Measurements from ENCODE around the gene NT5DC3.

Gene NT5DC3

DNA sequence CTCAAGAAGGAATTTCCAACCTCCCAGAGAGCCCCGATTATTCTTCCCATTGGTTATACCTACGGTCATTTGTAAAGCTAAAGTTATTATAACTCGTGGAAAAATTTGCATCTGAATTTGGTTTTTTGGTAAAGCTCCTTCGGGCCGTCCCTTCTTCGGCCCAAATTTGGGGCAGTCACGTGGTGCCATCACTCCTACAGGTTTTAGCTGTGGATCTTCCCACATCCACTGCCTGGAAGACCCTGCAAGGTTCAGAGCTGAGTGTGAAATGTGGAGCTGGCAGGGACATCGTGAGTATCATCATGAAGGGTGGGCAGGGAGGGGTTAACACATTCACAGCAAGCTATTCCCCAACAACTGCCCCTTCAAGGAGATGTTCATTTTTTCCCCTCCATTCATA is 105.7 kb downstream of the NT5DC3 start:
- H3K27ac ChIP-seq (ENCODE audit: low read depth, low read length) = no peak overlapping the region
- H3K27me3 ChIP-seq (ENCODE audit: control insufficient read depth in 1 of 2, insufficient read depth in 2 of 2, low read length in 2 of 2) = no peaks in the 10 kb centered on the region
- H3K36me3 ChIP-seq (ENCODE audit: control insufficient read depth in 1 of 2, insufficient read depth in 2 of 2, low read length in 2 of 2) = no peaks in the 10 kb centered on the region
- H3K4me1 ChIP-seq (ENCODE audit: control insufficient read depth in 1 of 2, insufficient read depth in 2 of 2, low read length in 2 of 2) = no peaks in the 10 kb centered on the region
- H3K9ac ChIP-seq (ENCODE audit: low read depth in 1 of 2, low read length in 2 of 2) = no peak overlapping the region
- H3K4me3 ChIP-seq (ENCODE audit: low read depth in 1 of 2, low read length in 2 of 2) = no peak overlapping the region
- peaks cover 5 to 7% of the 10 kb centered on the region in 2 donors for H3K9me3 ChIP-seq (ENCODE audit: control insufficient read depth in 1 of 2, low read length in 2 of 2)

- H3K9me3 ChIP-seq (ENCODE audit: control insufficient read depth in 1 of 2, low read length in 2 of 2) = peaks cover 5 to 7% of the 10 kb centered on the region in 2 donors
- no peak overlapping the region for H3K4me3 ChIP-seq (ENCODE audit: low read depth in 1 of 2, low read length in 2 of 2)
- no peak overlapping the region for H3K9ac ChIP-seq (ENCODE audit: low read depth in 1 of 2, low read length in 2 of 2)
- H3K4me1 ChIP-seq (ENCODE audit: control insufficient read depth in 1 of 2, insufficient read depth in 2 of 2, low read length in 2 of 2) = no peaks in the 10 kb centered on the region
- no peaks in the 10 kb centered on the region for H3K27me3 ChIP-seq (ENCODE audit: control insufficient read depth in 1 of 2, insufficient read depth in 2 of 2, low read length in 2 of 2)
- no peak overlapping the region for H3K27ac ChIP-seq (ENCODE audit: low read depth, low read length)
- H3K36me3 ChIP-seq (ENCODE audit: control insufficient read depth in 1 of 2, insufficient read depth in 2 of 2, low read length in 2 of 2) = no peaks in the 10 kb centered on the region
Observed at GRCh38 chr12:103734863-103735262, 106.2 kb downstream of the NT5DC3 start.

- Histone ChIP-seq H3K36me3 (ENCODE audit: control insufficient read depth in 1 of 2, insufficient read depth in 2 of 2, low read length in 2 of 2) (no peaks in the 10 kb centered on the region), H3K27me3 (ENCODE audit: control insufficient read depth in 1 of 2, insufficient read depth in 2 of 2, low read length in 2 of 2) (no peaks in the 10 kb centered on the region), H3K9me3 (ENCODE audit: control insufficient read depth in 1 of 2, low read length in 2 of 2) (peaks cover 5 to 7% of the 10 kb centered on the region in 2 donors), H3K4me1 (ENCODE audit: control insufficient read depth in 1 of 2, insufficient read depth in 2 of 2, low read length in 2 of 2) (no peaks in the 10 kb centered on the region), H3K27ac (ENCODE audit: low read depth, low read length) (no peak overlapping the region), H3K9ac (ENCODE audit: low read depth in 1 of 2, low read length in 2 of 2) (no peak overlapping the region), H3K4me3 (ENCODE audit: low read depth in 1 of 2, low read length in 2 of 2) (no peak overlapping the region)
Observed at GRCh38 chr12:103731539-103731938, 109.5 kb downstream of the NT5DC3 start.

DNA sequence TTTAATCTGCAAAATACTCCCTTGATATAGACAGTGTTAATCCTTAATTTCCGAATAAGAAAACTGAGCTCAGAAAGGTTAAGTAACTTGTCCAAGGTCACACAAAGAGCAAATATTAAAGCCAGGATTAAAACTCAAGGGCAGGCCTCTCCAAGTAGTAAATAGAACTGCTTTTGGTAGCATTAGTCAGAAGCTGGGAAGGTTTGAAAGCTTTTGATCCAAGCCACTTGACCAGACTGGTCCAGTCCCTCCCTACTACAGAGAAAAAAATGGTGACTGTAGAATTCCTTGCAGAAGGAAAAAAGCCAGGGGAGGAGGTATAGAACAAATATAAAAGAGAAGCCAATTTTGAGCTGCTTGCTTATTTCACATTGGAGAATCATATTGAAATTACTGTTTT is 111.5 kb downstream of the NT5DC3 start:
- peaks cover 5 to 7% of the 10 kb centered on the region in 2 donors for H3K9me3 ChIP-seq (ENCODE audit: control insufficient read depth in 1 of 2, low read length in 2 of 2)
- H3K36me3 ChIP-seq (ENCODE audit: control insufficient read depth in 1 of 2, insufficient read depth in 2 of 2, low read length in 2 of 2) = no peaks in the 10 kb centered on the region
- H3K9ac ChIP-seq (ENCODE audit: low read depth in 1 of 2, low read length in 2 of 2) = no peak overlapping the region
- no peak overlapping the region for H3K27ac ChIP-seq (ENCODE audit: low read depth, low read length)
- no peak overlapping the region for H3K4me3 ChIP-seq (ENCODE audit: low read depth in 1 of 2, low read length in 2 of 2)
- no peaks in the 10 kb centered on the region for H3K27me3 ChIP-seq (ENCODE audit: control insufficient read depth in 1 of 2, insufficient read depth in 2 of 2, low read length in 2 of 2)
- H3K4me1 ChIP-seq (ENCODE audit: control insufficient read depth in 1 of 2, insufficient read depth in 2 of 2, low read length in 2 of 2) = no peaks in the 10 kb centered on the region

GRCh38 chr12:103728323-103728722 is 112.7 kb downstream of the NT5DC3 start:
- Histone ChIP-seq H3K9me3 (ENCODE audit: control insufficient read depth in 1 of 2, low read length in 2 of 2) (peaks cover 5 to 7% of the 10 kb centered on the region in 2 donors), H3K36me3 (ENCODE audit: control insufficient read depth in 1 of 2, insufficient read depth in 2 of 2, low read length in 2 of 2) (no peaks in the 10 kb centered on the region), H3K4me3 (ENCODE audit: low read depth in 1 of 2, low read length in 2 of 2) (no peak overlapping the region), H3K27me3 (ENCODE audit: control insufficient read depth in 1 of 2, insufficient read depth in 2 of 2, low read length in 2 of 2) (peaks cover 0 to 7% of the 10 kb centered on the region in 2 donors), H3K9ac (ENCODE audit: low read depth in 1 of 2, low read length in 2 of 2) (no peak overlapping the region), H3K4me1 (ENCODE audit: control insufficient read depth in 1 of 2, insufficient read depth in 2 of 2, low read length in 2 of 2) (no peaks in the 10 kb centered on the region), H3K27ac (ENCODE audit: low read depth, low read length) (no peak overlapping the region)

- Histone ChIP-seq H3K4me3 (ENCODE audit: low read depth in 1 of 2, low read length in 2 of 2) (no peak overlapping the region), H3K27ac (ENCODE audit: low read depth, low read length) (no peak overlapping the region), H3K4me1 (ENCODE audit: control insufficient read depth in 1 of 2, insufficient read depth in 2 of 2, low read length in 2 of 2) (no peaks in the 10 kb centered on the region), H3K36me3 (ENCODE audit: control insufficient read depth in 1 of 2, insufficient read depth in 2 of 2, low read length in 2 of 2) (no peaks in the 10 kb centered on the region), H3K9me3 (ENCODE audit: control insufficient read depth in 1 of 2, low read length in 2 of 2) (peaks cover 5 to 7% of the 10 kb centered on the region in 2 donors), H3K9ac (ENCODE audit: low read depth in 1 of 2, low read length in 2 of 2) (no peak overlapping the region), H3K27me3 (ENCODE audit: control insufficient read depth in 1 of 2, insufficient read depth in 2 of 2, low read length in 2 of 2) (peaks cover 0 to 7% of the 10 kb centered on the region in 2 donors)
Observed at GRCh38 chr12:103727638-103728037, 113.4 kb downstream of the NT5DC3 start.

DNA sequence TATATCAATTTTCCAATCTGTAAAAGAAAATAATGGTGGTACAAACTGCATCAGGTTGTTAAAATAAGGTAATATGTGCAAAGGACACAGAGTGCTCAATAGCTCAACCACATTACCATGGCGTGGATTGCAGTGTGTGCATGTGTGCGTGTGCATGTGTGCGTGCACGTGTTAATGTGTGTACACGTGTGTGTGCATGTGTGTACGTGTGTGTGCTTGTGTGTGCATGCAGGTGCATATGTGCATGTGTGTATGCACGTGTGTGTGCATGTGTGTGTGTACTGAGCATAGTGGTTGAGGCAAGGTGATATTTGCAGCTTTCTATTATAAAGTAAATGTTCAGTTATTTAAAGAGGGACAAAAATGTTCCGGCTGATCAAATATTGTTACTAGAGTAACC is 115.6 kb downstream of the NT5DC3 start:
- peaks cover 0 to 7% of the 10 kb centered on the region in 2 donors for H3K27me3 ChIP-seq (ENCODE audit: control insufficient read depth in 1 of 2, insufficient read depth in 2 of 2, low read length in 2 of 2)
- H3K27ac ChIP-seq (ENCODE audit: low read depth, low read length) = no peak overlapping the region
- H3K4me3 ChIP-seq (ENCODE audit: low read depth in 1 of 2, low read length in 2 of 2) = no peak overlapping the region
- no peaks in the 10 kb centered on the region for H3K36me3 ChIP-seq (ENCODE audit: control insufficient read depth in 1 of 2, insufficient read depth in 2 of 2, low read length in 2 of 2)
- no peaks in the 10 kb centered on the region for H3K9me3 ChIP-seq (ENCODE audit: control insufficient read depth in 1 of 2, low read length in 2 of 2)
- H3K4me1 ChIP-seq (ENCODE audit: control insufficient read depth in 1 of 2, insufficient read depth in 2 of 2, low read length in 2 of 2) = no peaks in the 10 kb centered on the region
- H3K9ac ChIP-seq (ENCODE audit: low read depth in 1 of 2, low read length in 2 of 2) = no peak overlapping the region
